CD4-positive, alpha-beta T cell treated with Interleukin-4 for 1 hour (primary cell): ENCODE data around the gene SGIP1.

Experiments used
- DNase-seq, 2 donors: peaks; one replicate each; pipeline ENCODE4 v3.0.0-alpha.2; 2020 to 2022

The SGIP1 gene

DNA sequence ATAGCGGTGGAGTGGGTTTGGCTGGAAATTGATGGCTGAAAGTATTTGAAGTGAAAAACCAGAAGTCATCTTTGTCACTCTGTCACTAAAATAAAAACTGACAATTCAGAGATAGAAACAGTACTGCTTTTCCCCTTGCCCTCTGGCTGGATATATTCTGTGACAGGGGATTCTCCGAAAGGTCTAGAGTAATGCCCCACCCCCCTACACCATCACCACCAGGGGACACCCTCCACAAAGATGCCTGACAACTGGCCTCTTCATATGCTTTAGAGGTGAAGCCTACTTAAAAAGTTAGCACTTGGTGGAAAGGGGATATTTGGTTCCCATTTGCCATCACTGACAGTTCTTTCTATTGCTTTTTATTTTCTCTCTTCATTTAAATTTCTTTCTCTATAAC is 73.5 kb downstream of the SGIP1 start:
- DNase-seq = no peak

DNA sequence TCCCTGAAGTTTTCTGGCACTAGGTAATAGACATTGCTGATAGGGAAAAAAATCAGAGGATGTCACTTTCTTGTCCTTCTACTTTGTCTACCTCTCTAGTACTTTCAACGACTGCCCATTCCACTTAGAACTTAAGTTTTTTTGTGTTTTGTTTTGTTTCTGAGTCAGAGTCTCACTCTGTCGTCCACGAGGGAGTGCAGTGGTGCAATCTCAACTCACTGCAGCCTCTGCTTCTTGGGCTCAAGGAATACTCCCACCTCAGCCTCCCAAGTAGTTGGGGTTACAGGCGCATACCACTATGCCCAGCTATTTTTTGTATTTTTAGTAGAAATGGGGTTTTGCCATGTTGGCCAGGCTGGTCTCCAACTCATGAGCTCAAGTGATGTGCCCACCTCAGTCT is 79.2 kb downstream of the SGIP1 start:
- DNase-seq = no peak

DNA sequence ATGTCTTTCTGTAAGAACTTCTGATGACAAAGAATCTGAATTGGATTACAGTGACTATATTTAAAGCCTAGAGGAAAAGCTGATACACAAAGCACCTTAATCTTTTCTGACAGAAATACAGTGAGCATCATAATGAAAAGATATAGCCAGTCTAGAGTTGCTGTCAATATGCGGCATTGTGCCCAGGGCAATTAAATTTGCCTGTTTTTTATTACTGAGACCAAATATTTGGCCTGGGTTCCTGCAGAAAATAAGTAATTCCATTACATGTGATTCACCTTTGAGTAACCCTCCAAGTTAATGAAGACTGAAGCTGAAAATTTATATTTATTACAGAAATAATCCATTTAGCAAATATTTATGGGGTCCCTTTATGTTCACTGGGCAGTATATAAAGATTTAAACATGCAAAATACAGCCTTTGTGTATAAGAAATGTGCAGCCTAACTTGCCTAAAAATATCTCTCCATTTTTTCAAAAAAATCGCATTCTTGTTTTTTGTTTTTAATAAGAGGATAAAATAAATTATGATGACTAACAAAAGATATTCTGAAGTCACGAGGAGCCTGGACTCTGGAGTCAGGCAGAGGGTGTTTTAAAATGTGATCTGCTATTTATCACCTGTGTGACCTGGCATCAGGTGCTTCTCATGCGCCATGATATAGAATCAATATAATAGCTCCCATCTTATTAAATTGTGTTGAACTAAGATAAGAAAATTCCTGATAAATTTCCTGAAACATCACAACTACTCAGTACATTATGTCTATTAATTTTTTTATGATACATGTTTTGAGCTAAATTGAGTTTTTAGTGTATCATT is 83.6 kb downstream of the SGIP1 start:
- no peak for DNase-seq

DNA sequence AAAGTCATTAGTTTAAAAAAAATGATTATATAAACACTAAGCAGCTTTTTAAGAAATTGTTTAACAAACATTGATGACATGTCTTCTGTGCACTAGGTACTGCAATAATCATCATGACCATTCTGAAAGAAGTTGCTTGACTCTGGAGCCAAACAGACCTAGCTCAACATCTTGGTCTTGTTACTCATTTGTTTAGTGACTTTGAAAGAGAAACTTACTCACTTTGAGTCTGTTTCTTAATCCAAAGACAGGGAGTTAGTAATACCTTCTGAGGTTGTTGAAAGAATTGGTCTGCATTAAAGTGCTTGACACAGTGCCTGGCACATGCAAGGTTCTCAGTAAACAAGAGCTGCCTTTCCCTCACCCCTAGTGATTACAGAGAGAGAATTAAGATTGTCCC is 84.4 kb downstream of the SGIP1 start:
- DNase-seq = no peak

DNA sequence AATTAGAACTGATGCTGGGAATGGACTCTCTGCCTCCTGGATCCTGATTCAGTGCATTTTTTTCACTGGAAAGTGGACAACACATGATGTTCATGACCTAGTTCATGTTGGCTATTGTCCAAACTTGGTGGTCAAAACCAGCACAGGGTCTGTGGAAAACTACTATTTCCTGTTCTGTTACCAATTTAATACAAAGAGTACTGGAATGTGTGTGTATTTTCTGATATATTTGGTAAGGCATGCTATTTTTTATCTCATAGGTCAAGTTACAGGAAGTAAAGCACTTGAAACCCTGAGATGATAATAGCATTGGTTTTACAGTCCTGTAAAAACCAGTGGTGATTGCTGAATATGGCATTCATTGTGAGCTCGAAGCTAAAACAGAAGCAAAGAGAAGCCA is 89.9 kb downstream of the SGIP1 start:
- no peak for DNase-seq

DNA sequence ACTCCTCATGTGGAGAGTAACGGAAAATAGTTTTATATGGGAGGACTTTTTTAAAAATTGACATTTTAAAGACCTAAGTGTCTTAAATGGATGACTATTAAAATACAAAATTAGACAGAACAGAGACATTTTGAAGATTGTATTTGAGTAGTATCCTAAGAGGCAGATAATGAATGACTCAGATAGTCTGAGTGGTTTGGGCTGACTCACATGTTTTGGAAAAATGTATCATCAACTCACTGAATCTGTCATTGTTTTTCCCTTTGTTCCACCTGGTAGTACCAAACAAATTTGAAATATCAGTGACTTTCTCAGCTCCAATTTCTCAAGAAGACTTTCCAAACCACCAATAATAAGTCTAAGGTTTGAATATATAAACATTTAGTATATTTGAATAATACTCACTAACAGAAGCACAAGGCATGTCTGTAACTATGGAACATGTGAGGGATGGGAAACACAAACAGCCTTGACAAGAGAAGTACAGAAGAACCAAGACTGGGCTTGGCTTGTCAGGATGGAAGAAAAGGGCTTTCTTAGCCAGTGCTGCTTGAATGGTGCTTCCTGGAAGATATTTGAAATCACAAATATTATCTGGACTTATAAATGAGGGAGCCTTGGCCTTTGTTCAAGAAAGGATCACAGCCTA is 90.6 kb downstream of the SGIP1 start:
- DNase-seq = no peak

DNA sequence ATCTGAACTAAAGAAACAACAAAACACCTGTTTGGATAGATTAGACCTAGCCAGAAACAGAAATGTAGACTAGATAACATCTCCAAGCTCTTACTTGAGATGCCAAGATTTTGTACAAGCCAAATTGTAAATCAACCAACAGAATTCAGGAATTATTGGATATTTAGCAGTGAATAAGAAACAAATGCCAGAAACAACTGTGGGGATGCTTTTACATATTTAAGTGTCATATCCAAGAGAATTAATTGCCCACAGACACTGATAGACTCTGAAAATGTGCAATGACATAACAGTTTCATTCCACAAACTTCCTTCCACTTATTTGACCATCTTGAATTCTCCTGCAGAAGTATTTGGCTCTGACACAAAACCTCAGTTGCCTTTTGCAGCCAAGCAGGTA is 92.3 kb downstream of the SGIP1 start:
- DNase-seq = no peak

DNA sequence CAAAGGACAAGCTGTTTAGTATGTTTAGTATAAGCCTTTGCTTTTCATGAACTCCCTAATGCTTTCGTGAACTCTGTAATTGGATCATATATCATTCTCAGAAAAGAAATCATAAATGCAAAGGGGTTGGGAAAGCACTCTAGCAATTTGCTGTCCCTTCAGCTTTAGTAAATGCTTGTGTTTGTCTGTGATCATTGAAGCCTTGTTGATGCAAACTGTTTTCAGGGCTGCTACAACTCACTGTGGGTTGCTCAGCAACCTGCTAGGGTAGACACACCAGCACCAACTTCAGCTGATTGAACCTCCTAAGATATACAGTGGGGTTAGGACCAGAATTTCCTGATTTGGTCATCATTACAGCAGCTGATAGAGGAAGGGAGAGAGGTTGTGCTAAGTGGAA is 95.0 kb downstream of the SGIP1 start:
- DNase-seq = no peak

DNA sequence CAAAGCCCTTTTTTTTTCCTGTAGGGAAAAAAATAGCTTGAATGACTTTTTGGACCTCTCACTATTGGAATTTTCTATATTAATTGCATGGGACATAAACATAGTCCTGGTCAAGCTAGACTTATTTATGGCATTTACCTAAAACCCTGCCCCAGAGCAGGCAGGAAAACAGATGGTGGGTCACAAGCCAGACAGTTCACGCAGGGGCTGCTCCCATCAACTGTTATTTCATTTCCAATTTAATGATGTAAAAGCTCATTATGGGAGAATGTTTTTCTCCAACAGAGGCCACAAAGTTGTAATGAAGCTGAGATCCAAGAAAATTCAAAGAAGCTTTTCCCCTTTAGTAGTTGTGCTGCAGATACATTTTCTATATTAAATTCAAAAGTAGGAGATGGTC is 99.2 kb downstream of the SGIP1 start:
- no peak for DNase-seq

DNA sequence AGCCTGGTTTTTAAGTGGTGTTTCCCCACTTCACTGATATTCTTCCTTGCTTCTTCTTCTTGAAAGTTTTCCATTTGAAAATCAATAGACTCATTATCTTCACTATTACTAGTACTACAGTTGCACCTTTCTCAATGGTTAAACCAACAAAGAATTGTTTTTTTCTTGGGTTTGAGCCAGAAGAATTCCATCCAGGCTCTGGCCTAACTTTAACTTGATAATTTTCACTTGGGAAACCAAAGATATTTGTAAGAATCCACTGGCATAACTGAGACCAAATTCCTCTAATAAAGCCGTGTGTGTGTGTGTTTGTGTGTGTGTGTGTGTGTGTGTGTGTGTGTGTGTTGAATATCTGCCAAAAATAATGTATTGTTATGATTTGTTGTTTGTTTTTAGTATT is 103.2 kb downstream of the SGIP1 start:
- no peak for DNase-seq

DNA sequence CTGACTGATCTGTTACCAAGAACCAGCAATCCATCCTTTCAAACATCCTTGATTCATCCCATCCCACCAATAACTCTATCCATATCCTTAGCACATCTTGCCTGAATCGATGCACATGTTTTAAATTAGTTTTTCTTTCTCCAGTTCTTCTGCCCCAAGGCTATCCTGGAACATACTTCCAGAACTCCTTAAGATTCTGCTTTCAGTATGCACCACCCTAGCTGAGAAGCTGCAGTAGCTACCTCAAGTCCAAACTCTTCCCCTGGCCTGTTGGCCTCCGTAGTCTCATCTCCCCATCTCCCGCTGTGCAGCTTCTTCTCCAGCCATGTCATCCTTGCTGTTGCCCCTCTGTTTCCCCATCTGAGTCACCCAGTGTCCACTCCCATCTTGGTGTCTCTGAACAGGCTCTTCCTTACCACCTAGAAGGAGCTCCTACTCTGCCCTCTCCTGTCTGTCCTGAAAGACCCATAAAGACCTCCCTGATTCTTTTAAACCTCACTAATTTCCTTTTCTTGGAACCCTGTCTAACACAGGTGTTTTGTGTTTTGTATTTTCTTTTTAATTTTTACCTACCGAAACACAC is 108.0 kb downstream of the SGIP1 start:
- DNase-seq = no peak

DNA sequence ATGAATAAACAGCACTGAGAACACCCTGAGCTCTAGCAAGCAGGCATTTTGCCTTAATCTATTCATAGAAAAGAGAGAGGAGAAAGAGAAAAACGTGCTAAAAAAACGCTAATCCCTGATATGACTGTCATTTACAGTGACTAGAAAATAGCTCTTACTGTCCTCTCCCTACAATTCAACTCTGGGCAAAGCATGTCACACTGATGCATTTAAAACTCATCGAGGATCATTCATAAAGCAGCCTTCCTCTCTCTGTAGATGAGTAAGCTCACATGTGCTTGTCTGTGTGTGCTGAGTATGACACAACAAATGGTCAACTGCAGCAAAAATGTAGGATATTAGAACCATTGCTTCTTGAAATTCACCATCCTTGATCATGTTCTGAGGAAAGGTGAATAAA is 109.0 kb downstream of the SGIP1 start:
- DNase-seq = no peak

DNA sequence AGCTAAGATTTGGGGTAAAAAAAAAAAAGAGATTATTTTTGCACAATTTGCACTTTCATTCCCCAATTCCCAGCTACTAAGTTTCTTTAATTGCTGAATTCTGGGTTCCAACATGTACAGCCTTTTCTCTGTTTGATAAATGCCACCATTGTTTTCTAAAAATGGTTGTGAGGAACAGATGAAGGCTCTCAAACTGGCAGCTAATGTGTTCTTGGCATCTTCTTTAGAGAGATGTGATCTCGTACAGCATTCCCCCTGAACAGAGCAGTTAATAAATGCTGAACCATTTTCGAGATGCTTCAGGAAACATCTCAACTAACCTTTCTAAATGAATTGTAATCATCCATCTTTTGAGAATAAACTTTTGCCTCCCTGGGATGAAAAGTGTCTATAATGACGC is 110.4 kb downstream of the SGIP1 start:
- DNase-seq = no peak

DNA sequence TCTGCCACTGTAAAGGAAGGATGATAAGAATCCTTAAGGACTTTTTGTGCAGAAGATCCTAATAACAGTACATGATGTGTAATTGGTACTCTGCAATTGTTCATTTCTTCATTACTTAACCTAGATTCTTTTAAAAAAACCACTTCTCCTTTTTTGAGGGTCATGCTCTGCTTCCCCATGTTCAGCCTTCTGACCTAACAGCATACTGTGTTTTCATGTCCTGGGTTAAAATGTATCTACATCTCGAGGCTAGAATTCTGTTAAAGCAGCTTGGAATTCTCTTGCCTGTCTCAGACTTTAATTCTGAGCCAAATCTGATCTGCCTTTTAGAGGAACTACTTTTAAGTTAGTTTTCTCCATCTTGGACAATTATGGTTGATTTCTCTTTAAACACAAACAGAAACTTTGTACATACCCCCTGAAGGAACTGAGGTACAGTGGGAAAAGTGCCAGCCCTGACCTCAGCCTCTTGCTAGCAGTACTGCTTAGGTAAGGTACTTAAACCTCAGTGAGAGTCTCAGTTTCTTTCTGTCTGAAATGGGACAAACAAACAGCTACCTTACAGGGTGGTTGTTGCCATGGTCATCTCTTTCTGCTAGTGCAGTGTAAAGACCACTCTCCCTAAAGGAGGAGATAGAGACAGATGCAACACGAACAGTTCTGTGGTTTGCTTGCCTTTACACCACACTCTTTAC is 115.1 kb downstream of the SGIP1 start:
- no peak for DNase-seq

DNA sequence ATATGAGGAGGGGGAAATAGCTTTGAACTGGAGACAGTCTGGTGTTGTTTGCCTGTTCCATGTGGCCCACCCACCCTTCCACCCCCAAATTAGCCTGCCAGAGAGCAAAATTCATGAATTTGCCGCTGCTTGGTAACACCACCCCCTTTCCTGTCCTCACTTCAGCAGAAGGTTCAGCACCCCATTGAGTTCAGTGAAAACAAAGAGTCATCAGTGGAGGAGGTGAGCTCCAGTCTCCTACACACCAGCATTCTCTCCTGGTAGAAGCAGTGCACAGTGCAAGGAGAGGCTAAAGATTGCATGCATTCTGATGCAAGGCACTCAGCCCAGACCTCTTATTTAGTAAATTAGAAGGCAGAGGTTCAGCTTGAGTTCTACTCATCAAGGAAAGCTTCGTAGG is 118.6 kb downstream of the SGIP1 start:
- no peak for DNase-seq

DNA sequence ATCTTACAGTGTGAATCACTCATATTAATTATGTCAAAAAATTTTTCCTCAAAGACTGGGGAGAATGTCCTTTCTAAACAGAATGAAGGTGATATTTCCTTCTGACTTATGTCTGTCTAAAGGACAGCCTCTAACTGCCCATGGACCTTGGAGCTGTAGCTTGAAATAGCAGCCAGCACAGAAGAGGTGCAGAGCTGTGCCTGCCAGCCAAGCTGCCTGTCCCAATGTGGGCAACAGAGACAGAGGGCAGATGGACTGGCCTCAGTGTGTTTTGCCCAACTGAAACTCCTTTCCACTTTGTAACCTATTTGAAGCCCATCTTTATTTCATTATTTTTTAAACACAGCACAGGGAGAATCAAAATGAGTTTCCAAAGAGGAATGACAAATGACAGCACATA is 120.7 kb downstream of the SGIP1 start:
- DNase-seq = no peak

DNA sequence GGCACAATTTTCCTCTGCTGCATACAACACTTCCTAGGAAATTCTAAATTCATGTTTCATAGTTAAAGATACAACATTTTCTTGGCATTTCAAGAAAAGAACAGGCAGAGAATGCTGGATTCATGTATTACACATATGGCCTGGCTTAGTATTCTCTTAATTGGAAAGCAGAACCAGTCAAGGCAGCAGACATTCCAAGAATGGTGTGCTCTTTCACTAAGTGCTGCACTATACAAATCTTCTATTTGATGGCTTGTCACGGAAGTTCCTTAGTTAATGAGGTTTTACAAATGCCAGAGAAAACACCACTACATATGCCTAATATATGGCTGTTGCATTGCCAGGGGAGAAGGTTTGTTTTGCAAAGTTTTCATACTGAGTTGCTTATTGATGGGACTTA is 137.5 kb downstream of the SGIP1 start:
- DNase-seq = no peak

DNA sequence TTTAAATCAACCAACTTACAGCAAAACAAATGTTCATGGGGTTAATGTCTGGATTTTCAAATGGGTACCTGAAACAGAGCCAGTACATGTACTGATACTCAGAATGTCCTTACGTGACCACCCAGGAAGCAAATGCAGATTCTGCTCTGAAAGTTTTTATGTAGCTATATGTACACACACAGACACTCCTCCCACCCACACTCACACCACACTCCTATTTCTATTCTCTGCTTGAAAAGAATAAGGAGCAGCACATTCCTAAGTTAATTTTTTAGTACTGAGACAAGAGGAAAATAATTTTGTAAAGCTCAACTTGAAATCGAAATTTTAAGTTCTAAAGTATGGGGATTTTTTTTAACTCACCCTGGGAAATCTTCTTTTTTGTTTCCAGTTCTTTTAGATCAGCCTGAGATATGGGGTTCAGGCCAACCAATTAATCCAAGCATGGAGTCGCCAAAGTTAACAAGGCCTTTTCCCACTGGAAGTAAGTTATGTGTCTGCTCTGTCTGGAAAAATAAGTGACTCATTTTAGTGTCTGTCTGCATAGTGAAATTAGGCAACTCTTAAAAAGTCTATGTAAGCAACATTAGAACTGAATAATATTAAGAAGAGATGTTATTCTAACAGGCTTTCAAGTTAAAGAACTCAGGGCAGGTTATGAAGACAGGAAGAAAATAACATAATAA is 142.8 kb downstream of the SGIP1 start:
- DNase-seq = no peak

DNA sequence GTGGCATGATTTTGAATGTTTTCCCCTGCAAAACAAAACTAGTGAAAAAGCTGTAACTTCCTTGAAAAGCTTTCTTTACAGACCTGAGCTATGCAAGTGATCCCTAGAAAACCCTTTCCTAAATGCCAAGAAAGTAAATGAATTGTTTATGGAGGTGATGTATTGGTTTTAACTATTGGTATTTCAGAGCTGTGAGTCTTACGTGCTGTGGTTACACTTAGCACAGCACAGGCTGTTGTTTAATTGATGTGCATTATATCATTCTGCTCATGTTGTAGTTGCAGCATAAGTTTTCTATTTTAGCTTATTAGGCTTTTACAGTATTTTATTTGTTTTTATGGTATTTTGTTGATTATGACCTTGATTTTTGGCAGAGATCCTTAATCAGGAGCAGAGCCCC is 144.2 kb downstream of the SGIP1 start:
- DNase-seq = no peak

DNA sequence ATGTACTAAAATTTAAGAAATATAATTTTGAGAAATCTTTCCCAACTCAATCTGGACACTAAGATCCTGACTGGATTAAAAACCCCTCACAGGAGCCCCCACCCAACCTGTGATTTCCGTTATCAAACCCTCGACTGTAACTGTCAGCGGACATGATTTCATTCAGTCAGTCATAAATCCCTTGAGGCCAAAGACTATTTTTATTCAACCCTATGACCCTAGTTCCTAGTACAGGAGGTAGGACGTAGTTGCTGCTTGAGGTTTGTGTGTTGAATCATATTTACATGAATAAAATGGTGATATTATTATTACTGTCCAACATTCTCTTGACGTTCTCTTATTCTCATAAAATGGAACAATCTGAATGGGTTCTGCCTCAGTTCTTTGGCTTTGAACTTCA is 145.2 kb downstream of the SGIP1 start:
- no peak for DNase-seq

DNA sequence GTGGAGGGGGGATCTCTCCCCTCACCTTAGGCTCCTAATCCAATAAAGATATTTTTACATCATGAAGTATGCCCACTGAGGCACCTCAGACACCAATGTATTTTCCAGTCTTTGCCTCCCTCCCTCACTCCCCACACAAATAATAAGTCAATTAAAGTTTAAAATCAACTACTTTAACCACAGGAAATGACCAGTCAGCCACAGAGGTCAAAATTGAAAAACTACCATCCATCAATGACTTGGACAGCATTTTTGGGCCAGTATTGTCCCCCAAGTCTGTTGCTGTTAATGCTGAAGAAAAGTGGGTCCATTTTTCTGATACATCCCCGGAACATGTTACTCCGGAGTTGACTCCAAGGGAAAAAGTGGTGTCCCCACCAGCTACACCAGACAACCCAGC is 147.7 kb downstream of the SGIP1 start:
- DNase-seq = no peak

DNA sequence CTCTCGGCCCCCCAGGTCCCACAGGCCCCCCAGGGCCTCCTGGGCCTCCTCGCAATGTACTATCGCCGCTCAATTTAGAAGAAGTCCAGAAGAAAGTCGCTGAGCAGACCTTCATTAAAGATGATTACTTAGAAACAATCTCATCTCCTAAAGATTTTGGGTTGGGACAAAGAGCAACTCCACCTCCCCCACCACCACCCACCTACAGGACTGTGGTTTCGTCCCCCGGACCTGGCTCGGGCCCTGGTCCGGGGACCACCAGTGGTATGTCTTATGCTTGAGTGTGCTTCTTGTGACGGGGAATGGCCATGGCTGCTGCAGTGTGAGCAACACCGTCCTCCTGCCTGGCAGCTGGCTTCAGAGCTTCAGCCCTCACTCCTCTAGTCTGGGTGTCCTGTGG is 148.2 kb downstream of the SGIP1 start:
- no peak for DNase-seq

DNA sequence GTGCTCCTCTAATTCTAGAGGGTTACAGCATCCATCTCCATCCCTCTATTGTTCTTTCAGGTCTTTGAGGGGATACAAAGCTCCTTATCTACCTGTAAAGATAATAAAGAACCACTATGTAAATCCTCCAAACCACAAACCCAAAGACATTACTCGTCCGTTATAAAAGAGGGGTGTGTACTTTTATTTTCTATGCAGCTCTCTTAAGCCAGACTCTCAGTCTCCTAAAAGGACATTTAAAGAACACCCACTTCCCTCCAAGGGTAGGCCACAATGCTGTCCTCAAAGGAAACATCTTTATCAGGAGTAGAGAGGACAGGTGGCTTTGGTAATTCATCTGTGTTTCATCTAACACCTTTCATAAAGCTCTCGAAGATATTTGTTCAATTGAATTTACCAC is 150.4 kb downstream of the SGIP1 start:
- no peak for DNase-seq
